Lung (tissue), 12 donors: ENCODE results near the gene TSSK6. TPM values are rescaled to one million over a fixed set of nuclear protein-coding genes. Genes with fewer than 3 reads are reported as not detected.

Experiments used
- ATAC-seq: fragments of 200-7000 bp; cut with Tn5 transposase; one replicate; pipeline ENCODE4 v1.9.1; 2020; ENCODE audit warnings: moderate number of reproducible peaks; ENCODE audit not compliant: insufficient read depth, low FRiP score
- DNase-seq, 3 donors: peaks; one replicate each; pipeline ENCODE4 v3.0.0-alpha.2; 2013 to 2017
- H3K27ac ChIP-seq, 2 donors: one replicate each; pipeline ENCODE4 v1.5.1; 2013; ENCODE audit warnings: mild to moderate bottlenecking in 2 of 2, moderate library complexity in 2 of 2, control low read depth in 1 of 2, inconsistent platforms in 1 of 2, low read depth in 1 of 2, low read length in 1 of 2
- H3K27me3 ChIP-seq, 3 donors: one replicate each; pipeline ENCODE4 v1.5.1; 2013; ENCODE audit warnings: low read length in 2 of 3; ENCODE audit not compliant: control insufficient read depth in 3 of 3, insufficient read depth in 3 of 3
- H3K36me3 ChIP-seq, 4 donors: one replicate each; pipeline ENCODE4 v1.5.1; 2013; ENCODE audit warnings: low read length in 4 of 4, mild to moderate bottlenecking in 1 of 4, moderate library complexity in 1 of 4; ENCODE audit not compliant: control insufficient read depth in 4 of 4, insufficient read depth in 4 of 4
- H3K4me1 ChIP-seq, 5 donors: one replicate each; pipeline ENCODE4 v1.5.1; 2013; ENCODE audit warnings: low read length in 5 of 5, mild to moderate bottlenecking in 2 of 5, moderate library complexity in 1 of 5; ENCODE audit not compliant: control insufficient read depth in 5 of 5, insufficient read depth in 5 of 5
- H3K4me3 ChIP-seq: one replicate; pipeline ENCODE4 v1.5.1; 2013; ENCODE audit warnings: mild to moderate bottlenecking, control low read depth, moderate library complexity
- H3K9ac ChIP-seq, 2 donors: one replicate each; pipeline ENCODE4 v1.5.1; 2013; ENCODE audit warnings: low read length in 2 of 2, control low read depth in 1 of 2; ENCODE audit not compliant: insufficient read depth in 1 of 2
- H3K9me3 ChIP-seq, 4 donors: one replicate each; pipeline ENCODE4 v1.5.1; 2013; ENCODE audit warnings: low read length in 3 of 4, mild to moderate bottlenecking in 1 of 4, moderate library complexity in 1 of 4; ENCODE audit not compliant: control insufficient read depth in 4 of 4, insufficient read depth in 3 of 4
- WGBS, 2 donors: extraction: QIAGEN DNeasy Blood & Tissue Kit; methylation state at CpG; one replicate each; pipeline ENCODE4 v1.1.7; 2013; 5-methylcytosine and 5-hydroxymethylcytosine counted together
- polyA plus RNA-seq, 2 donors: library from polyadenylated mRNA; stranded (reverse); fragments of 200-250 nt; gene quantifications; one replicate each; pipeline ENCODE4 v1.2.1, GENCODE V29; 2013
- total RNA-seq, 2 donors: library from RNA; depleted of rRNA in 1 of 2; stranded (reverse); fragments of >200 nt in 1 of 2; gene quantifications; one replicate each; pipeline ENCODE4 v1.2.1, GENCODE V29; 2014 to 2021
- TF ChIP-seq, protein P1 (sequence below): IDR thresholded peaks from 2 replicates; pipeline ENCODE4 v1.5.1; 2012; ENCODE audit warnings: mild to moderate bottlenecking; ENCODE audit errors: control extremely low read depth, extremely low read depth
- donor health status: control.
- donor health status: control.
- donor health status: Bipolar disorder and iron deficiency.
- donor health status: healthy.
- donor health status: DM: yes; HTN: yes; CAD: no.

Gene TSSK6
- total and polyA plus RNA-seq, 4 donors: 0.89 to 3.1 (median 2.0) TPM

GRCh38 chr19:19544954-19545591 lies 29.7 kb upstream of the TSSK6 start:
- 90 to 93% methylated on average over 52 to 53 of the region's 53 CpGs for WGBS, 2 donors
- Histone ChIP-seq H3K36me3 (no peaks in the 10 kb centered on the region), H3K27me3 (peaks cover 8 to 17% (median 9%) of the 10 kb centered on the region in 3 donors), H3K27ac (no peak overlapping the region), H3K4me3 (no peak overlapping the region), H3K9ac (no peak overlapping the region), H3K9me3 (peaks cover 0 to 10% (median 0%) of the 10 kb centered on the region in 4 donors), H3K4me1 (peaks cover 0 to 35% (median 10%) of the 10 kb centered on the region in 5 donors)
- ATAC-seq (no peak), DNase-seq (no peak)
- TF ChIP-seq, protein P1, sequence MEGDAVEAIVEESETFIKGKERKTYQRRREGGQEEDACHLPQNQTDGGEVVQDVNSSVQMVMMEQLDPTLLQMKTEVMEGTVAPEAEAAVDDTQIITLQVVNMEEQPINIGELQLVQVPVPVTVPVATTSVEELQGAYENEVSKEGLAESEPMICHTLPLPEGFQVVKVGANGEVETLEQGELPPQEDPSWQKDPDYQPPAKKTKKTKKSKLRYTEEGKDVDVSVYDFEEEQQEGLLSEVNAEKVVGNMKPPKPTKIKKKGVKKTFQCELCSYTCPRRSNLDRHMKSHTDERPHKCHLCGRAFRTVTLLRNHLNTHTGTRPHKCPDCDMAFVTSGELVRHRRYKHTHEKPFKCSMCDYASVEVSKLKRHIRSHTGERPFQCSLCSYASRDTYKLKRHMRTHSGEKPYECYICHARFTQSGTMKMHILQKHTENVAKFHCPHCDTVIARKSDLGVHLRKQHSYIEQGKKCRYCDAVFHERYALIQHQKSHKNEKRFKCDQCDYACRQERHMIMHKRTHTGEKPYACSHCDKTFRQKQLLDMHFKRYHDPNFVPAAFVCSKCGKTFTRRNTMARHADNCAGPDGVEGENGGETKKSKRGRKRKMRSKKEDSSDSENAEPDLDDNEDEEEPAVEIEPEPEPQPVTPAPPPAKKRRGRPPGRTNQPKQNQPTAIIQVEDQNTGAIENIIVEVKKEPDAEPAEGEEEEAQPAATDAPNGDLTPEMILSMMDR: no peak

- Histone ChIP-seq H3K27me3 (peaks cover 8 to 23% (median 13%) of the 10 kb centered on the region in 3 donors), H3K27ac (no peak overlapping the region), H3K9me3 (peaks cover 0 to 14% (median 0%) of the 10 kb centered on the region in 4 donors), H3K4me3 (no peak overlapping the region), H3K36me3 (no peaks in the 10 kb centered on the region), H3K9ac (no peak overlapping the region), H3K4me1 (peaks cover 0 to 34% (median 13%) of the 10 kb centered on the region in 5 donors)
- DNase-seq (no peak), ATAC-seq (no peak)
- TF ChIP-seq, protein P1: no peak
- 92 to 93% methylated on average over 75 of the region's 75 CpGs for WGBS, 2 donors
These were observed 29.1 kb upstream of the TSSK6 start for GRCh38 chr19:19544257-19544953.

- H3K27ac ChIP-seq: no peak overlapping the region
- ATAC-seq (no peak), DNase-seq (no peak)
- peaks cover 0 to 33% (median 13%) of the 10 kb centered on the region in 5 donors for H3K4me1 ChIP-seq
- H3K4me3 ChIP-seq: no peak overlapping the region
- peaks cover 8 to 27% (median 19%) of the 10 kb centered on the region in 3 donors for H3K27me3 ChIP-seq
- H3K9ac ChIP-seq: no peak overlapping the region
- TF ChIP-seq, protein P1: no peak
- peaks cover 0 to 11% (median 0%) of the 10 kb centered on the region in 4 donors for H3K9me3 ChIP-seq
- no peaks in the 10 kb centered on the region for H3K36me3 ChIP-seq
- WGBS, 2 donors: 87 to 90% methylated on average over 19 of the region's 19 CpGs
These were observed 28.3 kb upstream of the TSSK6 start for GRCh38 chr19:19543640-19544039.
